A204.1 (cell line): ENCODE measurements around the gene TRIM43.
"Not testable (repeated sequence)": the region's sequence is repeated elsewhere in the genome, so short reads cannot be mapped to it uniquely, and the experiment has no call there.

Source experiments
- FAIRE-seq: peaks from 2 replicates; lab custom pipeline; 2012; peaks lifted over from hg19 to GRCh38; lab: Jason Lieb, UNC

Gene TRIM43

DNA sequence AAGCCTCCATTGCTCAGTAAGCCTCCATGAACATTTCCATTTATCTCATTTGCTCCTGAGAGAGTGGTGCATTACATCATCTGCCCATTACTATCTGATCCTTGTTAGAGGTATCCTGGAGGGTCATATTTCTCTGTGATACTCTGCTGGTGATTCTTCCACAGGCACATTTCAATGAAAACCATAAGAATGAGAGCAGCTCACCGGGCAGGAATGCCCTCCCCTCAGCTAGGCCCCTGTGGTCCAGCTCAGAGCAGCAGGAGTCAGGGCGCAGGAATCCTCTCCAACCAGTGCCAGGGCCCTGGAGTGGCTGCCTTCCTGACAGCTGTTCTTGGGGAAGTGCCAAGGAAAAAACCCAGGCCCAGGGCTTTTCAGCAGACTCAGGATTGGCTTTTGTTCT is 50.0 kb downstream of the TRIM43 start:
- not testable (repeated sequence) for FAIRE-seq

DNA sequence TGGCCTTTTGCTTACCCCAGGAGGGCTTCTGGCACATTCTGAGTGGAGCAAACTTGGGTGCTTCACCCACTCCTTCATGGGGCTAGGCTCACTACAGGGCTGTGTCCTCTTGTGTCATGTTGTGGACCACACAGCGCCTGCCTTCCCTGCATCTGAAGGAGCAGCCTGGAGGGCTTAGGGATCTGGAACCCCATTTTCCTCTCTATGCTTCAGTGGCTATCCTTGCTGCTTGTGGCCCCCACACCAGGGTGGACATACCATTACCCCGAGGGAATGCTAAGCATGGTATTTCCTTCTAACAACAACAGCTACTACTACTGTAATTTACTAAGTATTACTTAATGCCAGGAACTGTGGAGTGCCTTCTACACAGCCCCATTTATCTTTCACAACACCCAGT is 50.6 kb downstream of the TRIM43 start:
- FAIRE-seq, result not testable (repeated sequence)

DNA sequence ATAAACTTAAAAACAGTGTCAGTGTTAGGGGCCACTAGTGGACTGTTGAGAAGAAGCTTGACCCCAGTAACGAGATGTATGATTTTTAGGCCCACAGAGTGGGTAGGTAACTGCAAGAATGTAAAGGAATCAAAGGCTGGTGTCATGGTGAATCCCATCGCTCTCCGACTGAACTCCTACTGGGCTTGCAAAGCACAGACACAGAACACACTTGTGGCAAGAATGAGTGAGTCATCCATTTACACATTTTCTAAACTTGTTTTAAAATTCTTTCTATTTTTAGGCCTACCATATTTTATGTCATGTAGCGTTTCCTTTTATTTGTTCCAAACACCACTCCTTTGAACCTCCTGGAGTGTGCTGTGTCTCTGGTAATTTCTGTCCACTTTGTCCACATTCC is 51.1 kb downstream of the TRIM43 start:
- not testable (repeated sequence) for FAIRE-seq

DNA sequence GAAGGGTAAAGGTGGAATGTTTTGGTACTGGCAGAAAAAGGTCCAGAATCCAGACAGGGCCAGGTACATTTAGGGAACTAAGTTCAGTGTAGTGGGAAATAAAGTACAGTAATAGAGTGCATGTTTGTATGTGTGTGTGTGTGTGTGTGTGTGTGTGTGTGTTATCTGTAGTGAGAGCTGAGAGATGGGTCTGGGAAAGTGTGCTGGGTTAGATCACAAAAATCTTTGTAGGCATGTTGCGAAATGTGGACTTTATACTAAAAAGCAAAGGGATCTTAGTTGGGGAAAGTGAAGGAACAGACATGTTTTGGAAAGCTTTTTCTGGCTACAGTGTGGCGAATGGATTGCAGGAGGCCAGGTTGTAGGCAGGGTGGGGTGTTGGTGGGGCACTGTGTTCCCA is 53.5 kb downstream of the TRIM43 start:
- not testable (repeated sequence) for FAIRE-seq

DNA sequence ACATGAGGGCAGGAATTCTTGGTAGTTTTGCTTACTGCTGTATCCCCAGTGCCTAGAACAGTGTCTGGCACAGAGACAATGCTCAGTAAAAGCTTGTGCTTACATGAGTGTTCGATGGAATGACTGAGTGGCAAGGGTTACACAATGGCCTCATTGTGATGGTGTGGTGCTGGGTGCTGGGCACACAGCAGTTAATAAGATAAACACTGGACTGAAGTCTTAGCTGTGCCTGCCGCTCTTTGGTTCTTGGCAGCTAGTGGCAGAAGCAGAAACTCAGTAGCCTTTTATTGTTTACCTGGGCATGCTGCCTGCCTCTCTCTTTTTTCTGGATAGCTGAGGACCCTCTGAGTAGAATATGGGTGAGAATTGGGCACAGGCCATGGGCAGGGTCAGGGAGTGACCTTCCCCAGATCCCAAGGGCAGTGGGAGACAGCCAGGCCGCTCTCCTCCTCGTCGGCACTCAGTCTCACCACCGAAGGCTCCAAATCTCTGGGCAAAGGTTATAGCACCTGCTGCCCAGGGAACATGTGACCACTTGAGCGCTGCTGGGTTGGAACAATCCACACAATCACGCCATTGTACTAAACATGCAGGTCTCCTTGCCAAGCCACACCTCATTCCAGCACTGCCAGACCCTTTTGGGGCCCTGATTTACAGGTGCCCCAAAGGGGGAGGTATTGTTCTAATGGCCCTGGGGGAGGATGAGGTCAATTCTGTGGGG is 54.6 kb downstream of the TRIM43 start:
- not testable (repeated sequence) for FAIRE-seq

DNA sequence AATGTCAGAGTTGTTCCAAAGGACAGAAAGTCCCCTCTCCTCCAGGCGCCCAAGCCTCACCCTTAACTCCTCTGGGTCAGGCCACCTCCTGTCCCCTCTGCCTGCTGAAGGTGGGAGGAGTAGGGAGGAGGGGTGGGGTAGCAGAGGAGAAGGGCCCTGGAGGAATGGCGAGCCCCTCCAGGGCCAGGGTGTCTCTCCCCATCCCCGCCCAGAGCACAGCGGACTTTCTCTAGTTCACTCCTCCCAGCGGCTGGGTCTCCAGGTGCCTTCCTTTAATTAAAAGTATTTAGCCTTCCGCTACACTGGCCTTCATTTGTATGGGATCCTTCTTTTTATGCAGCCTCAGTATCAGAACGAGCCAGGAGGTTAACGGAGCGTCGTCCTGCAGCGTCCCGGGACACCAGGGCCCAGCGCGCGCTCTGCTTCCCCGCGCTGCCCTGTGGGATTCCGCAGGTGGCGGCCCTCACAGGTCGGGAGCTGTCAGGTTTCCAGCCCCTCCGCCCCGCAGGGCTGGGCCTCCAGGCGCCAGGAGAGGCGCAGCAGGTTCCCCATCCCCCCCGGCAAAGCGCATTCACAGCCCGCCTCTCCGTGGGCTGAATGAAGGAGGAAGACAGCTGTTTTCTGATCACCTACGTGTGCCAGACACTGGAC is 57.2 kb downstream of the TRIM43 start:
- FAIRE-seq, result not testable (repeated sequence)
